HG03469 (cell line): ENCODE data around the gene INHBB.
"Not testable (repeated sequence)": the region's sequence is repeated elsewhere in the genome, so short reads cannot be mapped to it uniquely, and the experiment has no call there.

Experiments
- ATAC-seq: cut with Tn5 transposase; IDR thresholded peaks from one replicate; pipeline ENCODE4 v1.9.1; 2021; ENCODE audit warnings: mild to moderate bottlenecking, moderate library complexity, moderate number of reproducible peaks; ENCODE audit not compliant: unreplicated experiment

Gene INHBB

DNA sequence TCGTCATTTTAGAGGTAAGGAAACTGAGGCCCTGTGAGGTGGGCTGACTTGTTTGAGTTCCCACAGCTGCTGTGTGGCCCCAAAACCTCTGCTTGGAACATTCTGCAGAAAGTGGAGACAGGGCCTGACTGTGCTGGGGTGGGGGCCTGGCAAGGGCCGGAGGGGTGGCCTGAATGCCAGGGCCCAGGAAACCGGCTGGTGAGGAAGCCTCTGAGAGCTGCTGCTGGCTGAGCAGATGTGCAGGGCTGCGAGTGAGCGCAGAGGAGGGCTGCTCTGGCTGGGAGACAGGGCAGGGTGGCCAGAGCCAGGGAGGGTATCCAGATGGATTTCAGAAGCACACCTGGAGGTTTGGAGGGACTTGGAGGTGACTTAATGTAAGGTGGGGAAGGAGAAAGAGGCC, 29.9 kb upstream of the INHBB start:
- ATAC-seq = no peak

DNA sequence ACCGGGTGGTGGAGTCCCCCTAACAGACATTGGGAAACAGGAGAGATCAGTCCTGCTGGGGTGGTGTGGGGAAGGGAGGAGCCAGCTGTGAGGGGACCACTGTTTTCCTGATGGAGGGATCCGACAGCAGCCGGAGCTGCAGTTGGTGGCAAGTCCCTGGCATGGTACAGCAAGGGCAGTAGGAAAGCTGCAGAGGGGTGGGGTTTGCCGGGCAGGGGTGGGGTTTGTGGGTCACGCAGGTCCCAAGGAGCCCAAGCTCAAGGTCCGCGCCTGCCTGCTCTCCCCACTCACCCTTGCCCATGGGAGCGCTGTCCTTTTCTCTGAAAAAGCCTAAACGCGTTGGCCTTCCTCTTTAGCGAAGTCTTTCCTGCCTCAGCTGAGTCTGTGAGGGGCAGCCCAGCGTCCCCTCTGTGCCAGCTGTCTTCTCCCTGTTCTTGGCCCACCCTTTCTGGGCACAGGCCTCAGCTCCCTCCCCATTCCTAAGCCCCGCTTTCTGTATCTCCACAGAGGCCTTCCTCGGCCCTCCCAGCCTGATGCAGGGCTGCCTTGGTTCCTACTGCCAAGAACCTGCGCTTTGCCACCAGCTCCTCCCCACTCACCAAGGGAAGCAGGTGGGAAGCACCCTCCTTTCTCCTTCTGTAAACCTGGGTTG, 29.3 kb upstream of the INHBB start:
- no peak for ATAC-seq

DNA sequence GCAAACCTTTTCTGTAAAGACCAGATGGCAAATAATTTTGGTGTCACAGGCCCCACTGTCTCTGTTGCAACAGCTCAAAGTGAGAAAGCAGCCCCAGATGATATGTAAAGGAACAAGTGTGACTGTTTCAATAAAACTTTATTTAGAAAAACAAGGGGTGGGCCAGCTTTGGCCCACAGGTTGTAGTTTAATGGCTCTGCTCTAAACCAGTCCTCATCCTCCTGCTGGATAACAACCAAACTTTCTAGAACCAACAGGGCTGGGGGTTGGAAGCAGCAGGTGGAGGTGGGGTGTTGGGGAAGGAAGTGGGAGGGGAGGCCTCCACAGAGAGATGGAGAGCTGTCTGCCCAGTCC, 28.8 kb upstream of the INHBB start:
- no peak for ATAC-seq

DNA sequence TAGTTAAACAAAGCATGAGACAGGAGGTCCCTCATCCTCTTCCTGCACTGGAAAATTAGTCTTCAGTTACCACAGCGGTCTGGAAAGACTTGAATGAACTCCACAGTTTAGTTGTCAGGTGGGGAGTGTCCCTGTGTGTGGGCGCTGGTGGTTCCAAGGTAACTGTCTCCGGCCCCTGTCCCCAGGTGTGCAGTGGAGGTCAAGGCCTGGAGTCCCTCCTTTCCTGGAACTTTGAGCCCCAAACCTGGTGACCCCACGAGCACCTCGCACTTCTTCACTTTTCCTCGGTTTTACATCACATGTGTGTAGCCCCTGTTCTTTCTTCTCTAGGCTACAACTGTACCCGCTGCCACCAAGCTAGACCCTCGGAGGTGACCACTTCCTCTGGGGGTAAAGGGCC, 28.0 kb upstream of the INHBB start:
- ATAC-seq = no peak

DNA sequence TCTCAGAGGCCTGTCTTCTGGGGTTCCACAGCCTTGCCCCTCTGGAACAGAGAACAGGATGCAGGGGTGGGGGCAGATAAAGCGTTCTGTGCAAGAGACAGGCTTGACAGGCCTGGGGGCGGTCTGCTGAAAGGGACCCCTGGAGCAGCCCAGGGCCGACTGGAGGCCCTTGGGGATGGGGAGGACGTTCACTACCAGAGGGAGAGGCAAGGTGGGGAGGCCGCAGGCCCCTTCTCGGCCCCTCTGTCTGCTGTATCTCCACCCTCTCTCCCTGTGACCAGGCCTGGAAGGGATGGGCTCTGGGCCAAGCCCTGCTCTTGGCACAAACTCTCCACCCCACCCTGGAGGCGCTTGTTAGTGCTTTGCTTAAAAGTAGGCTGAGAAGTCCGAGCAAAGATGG, 27.3 kb upstream of the INHBB start:
- ATAC-seq = no peak

DNA sequence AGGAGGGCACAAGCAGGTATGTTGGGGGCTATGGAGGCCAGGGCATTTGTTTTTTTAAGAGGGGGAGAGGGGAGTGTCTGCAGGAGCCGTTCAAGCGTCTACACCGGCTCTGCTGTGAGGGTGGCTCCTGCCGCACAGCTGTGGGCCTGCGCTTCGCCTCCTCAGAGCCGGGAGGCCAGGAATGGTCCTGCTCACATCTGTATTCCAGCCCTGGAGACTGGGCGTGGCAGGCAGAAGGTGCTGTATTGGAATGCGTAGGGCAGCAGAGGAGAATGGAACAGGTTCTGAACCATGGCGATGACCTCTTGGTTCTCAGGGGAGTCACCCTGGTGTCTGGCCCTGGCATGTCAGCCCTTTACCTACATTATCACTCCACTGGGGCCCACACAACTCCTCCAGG, 26.8 kb upstream of the INHBB start:
- no peak for ATAC-seq

DNA sequence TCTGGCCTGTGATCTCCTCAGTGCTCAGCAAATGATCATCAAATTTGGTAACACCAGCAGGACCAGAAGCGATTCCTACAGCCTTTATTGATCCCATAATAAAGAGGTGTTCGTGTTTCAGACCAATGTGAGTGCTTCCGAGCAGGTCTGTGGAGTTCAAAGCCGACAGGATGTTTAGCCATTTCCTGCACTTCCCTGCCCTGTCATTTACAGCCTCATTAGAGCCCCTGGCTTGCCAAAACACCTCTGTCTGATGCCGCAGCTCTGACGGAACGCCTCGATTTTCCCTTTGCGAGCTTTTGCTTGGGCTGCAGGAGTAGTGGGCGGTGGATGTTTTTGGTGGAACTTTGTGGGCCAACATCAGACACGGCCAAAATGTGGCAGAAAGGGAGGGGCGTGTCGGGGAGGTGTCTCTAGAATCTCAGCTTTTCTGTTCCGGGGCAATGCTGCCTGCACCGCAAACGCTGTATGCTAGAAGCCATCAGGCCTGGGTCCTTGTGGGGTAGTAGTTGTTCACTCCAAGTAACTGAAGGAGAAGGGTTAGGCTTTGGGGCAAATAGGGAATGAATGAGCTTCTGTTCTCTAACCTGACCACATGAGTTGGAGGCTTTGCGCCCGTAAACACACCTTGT, 26.1 kb upstream of the INHBB start:
- no peak for ATAC-seq

DNA sequence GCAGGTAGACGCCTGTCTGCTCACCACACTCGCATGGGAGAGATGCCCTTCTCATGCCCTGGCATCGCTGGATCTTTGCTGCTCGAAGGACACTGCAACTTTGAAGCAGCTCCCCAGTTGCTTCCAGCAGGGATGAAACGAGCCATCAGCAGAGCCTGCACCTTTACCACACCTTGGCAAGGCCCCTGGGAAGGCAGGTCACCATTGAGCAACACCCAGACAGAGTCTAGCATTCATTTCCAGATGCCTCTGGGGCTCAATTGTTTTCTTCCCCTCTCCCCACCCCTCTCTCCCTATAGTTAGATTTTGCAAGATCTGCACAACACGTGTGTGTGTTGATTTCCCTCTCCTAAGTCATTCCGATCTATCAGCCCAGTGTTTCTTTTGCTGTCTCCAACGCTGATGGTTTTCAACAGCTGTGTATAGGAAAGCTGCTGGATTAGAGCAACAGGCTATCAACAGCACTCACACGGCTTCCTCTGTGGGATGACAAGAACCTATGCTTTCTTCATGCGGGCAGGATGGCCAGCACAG, 25.6 kb upstream of the INHBB start:
- no peak for ATAC-seq

DNA sequence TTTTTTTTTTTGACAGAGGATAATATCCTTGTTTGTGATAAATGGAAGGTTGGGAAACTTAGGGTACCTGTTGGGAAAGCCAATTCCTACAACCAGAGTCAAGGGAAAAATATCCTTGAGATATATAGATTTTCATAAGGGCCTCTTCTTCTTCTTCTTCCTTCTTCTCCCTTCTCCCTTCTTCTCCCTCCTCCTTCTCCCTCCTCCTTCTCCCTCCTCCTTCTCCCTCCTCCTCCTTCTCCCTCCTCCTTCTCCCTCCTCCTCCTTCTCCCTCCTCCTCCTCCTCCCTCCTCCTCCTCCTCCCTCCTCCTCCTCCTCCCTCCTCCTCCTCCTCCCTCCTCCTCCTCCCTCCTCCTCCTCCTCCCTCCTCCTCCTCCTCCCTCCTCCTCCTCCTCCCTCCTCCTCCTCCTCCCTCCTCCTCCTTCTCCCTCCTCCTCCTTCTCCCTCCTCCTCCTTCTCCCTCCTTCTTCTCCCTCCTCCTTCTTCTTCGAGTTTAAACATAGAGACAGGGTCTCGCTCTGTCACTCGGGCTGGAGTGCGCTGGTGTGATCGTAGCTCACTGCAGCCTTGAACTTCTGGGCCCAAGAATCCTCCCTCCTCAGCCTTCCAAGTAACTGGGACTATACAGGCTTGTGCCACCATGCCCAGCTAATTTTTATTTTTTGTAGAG, 24.9 kb upstream of the INHBB start:
- ATAC-seq = not testable (repeated sequence)

DNA sequence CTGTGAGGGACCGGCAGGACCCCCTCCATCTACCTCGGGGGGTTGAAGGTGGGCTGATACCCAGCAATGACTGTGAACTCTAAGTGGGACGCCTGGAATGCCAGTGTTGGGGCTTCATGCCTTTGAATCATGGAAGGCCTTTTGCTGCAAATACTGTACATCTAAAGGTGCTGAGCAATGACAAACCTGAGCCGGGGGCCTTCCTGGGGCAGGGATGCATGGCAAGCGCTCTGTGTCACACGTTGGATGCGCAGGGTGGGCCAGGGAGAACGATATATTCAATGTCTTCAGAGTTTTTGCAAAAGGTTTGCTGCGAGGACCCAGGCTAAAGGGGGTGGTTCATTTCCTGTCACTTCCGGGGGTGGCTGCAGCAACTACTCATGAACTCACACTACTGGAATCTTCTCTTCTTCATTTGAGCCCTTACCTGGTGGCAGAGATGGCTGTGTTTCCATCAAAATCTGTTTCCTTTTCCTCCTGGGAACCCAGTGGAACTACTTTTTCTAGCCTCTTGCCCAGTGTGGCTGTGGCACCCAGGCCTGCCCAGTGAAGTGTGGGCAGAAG, 24.1 kb upstream of the INHBB start:
- ATAC-seq = no peak

DNA sequence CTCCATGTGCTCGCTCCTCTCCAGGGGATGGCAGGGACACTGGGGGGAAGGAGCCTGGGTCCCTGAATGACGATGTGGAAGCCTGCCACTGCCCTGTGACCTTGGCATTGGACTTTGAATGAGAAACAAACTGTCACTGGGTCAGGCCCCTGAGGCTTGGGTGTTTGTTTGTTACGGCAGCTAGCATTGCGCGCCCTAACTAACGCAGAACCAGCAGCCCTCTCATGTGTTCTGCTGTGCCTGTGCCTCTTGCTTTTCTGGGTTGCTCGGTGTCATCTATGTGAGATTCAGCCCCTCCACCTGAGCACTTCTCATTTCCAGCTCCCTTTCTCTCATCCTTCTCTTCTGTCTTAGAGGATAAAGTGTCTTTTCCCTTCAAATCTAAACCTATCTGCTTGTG, 23.6 kb upstream of the INHBB start:
- no peak for ATAC-seq

DNA sequence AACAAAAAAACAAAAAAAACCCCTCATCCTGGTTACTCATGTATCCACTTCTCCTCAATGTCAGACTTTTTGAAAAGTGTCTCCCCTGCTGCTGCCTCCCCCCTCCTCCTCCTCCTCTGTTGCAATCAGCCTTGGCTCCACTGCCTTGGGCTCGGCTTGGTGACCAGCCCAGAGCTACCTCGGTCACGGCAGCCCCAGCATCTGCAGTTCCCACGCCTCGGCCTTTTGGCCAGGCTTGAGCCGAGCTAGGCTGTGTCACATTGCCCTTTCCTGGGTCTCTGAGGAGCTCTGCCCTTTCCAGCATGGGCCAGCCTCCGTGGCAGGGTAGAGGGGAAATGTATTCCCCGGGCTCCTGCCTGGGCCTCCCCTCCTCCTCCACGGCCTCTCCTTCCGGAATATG, 22.7 kb upstream of the INHBB start:
- ATAC-seq = no peak

DNA sequence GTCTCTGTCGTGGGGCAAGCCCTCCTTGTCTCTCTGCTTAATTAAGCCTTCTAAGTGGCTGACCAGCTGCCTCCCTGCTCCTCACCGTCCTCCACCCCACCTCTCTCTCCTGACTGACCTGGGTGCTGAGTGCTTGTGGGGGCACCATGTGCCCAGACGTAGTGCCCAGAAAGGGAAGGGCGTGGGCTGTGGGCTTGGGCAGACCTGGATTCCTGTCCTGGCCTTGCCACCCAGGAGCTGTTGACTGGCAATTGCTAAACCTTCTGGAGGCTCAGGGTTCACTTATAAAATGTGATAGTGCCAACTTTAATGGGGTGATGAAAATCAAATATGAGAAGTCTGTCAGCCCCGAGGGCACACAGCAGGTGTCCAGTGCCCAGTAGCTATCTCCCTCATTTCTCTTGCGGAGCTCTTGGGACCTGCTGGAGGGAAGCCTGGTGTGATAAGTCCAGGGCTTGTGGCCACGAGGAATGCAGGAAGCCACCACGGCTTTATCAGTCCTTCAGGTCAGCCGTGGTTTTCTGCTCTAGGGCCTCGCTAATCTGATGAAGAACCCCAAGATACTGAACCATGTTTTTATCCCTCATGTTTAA, 22.0 kb upstream of the INHBB start:
- ATAC-seq = no peak

DNA sequence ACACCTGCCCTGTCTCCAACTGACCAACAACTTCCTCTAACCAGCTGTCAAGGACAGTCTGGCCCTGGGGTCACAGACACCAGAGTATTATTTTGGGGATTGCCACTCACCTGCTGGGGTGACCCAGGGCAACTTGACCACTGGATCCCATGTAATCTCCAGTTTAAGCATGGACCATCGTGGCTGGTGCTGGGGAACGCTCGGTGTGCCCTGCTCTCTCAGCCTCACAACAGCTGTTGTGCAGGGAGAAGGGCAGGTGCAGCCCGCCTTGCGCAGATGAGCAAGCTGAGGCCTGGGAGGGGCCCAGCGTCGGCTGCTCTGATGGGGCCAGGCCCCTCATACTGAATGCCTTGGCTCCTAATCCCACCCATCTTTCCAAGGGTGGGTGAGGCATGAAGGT, 21.0 kb upstream of the INHBB start:
- ATAC-seq = no peak

DNA sequence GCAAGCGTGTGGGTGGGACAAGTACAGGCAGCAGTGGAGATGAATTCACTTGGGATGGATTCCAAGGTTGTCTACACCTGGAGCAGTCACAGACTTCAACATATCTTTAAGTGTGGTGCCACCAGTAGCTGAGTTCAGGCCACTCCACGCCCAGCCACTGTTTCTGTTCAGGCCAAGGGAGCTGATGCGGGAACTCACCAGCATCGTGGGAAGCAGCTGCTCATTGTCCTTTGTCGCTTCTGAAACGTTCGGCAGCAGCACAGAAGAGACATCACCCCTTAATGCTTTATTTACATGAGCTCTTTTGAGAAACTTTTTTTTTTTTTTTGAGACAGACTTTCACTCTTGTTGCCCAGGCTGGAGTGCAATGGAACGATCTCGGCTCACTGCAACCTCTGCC, 19.9 kb upstream of the INHBB start:
- no peak for ATAC-seq

DNA sequence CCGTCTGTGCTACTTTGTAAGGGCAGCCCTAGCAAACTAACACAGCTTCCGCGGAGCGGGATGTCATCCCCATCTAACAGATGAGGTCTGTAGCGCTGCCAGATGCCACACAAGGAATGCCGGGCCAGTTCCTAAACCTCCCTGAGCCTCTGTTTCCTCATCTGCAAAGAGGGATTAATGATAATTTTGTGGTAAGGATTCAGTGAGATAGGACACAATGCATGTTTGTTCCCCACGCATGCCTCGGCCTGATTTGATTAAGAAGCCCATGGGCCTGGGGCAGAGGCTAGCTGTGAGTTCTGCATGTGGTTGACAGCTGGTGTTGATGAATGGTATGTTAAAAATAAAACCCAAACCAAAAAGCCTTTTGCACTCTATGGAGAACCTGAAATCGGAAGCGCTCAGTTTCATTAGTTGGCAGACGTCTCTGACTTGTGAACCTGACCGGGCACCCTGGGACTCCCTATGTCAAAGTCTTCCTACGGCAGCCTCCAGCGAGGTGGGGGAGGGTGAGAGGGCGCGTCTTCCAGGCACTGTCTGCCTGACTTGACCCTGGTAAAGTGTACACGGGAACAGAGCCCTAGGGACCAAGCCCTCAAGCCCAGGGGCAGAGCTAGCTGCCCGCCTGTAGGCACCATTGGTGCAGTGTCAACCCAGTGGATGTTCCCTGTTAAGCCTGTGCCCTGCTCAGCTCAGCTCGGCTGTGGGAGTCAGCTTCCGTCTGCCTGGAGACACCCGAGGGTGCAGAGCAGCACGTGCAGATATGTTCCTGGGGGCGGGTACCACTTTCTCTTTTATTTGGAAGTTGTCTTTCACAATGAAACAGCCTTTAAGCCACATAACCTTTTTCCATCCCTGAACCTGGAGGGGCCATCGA, 14.8 kb upstream of the INHBB start:
- no peak for ATAC-seq

DNA sequence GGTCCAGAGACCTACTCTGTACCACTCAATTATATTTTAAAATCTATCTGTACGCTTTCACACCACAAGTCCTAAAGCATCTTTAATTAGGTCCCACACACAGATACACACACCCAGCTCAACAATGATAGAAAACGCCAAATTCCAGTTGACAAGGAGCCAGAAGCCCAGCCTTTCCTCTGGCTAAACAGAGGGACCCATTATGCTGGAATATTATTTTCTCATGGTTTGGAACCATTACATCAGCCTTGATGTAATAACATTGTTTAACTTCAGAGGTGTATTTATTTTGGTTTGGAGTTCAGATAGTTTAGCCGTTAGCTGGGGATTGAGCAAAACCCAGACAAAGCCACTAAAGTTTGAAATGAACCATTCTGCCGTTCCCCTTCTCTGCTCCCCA, 14.0 kb upstream of the INHBB start:
- no peak for ATAC-seq

DNA sequence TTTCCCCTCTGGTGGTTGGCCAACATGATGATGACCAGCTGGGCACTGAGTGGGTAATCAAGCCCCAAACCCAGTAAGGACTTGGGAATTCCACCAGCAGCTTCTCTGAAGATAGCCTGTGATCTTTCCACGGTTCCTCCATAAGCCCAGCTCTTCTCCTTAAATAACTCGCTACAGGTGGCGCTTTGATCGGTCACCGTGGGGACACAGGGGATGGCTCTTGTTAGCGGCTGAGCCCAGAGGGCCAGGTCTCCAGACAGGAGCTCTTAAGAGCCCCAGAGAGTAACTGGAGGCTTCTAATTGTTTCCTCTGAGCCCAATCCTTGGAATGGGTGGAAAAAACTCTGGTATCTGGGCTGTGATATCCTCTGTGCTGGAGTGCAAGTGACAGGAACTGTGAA, 13.6 kb upstream of the INHBB start:
- no peak for ATAC-seq

DNA sequence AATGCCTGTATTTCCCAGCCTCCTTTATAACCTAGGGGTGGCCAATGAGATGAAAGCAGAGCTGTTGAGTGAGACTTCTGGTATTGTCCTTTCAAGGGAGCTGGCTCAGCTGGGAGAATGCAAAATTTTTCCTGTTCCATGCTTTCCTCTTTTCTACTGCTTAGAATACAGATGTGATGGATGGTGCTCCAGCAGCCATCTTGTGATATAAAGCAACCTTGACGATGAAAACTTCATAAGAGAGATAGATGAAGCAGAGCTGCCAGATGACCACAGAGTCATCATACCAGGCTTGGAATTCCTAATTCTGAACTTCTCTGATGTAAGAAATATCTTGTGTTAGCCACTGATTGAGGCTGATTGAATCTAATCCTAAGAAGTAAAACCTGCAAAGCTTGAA, 11.9 kb upstream of the INHBB start:
- no peak for ATAC-seq

DNA sequence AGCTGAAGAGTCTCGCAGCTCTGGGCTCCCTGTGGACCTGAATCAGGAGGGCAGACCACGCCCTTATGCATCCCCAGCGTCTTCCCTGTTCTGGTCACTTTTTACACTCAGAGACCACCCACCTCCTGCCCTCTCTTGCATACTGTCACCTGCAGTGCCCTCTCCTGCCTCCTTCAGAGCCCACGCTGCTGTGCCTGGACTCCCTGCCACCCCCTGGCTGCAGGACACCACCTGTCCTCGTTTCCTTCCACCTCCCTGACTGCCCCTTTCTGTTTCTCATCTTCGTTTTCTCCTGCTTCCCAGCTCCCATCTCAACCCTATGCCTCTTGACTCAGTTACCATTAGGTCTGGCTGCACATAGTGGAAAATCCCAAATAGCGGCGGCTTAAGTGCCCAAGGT, 9.2 kb upstream of the INHBB start:
- no peak for ATAC-seq

DNA sequence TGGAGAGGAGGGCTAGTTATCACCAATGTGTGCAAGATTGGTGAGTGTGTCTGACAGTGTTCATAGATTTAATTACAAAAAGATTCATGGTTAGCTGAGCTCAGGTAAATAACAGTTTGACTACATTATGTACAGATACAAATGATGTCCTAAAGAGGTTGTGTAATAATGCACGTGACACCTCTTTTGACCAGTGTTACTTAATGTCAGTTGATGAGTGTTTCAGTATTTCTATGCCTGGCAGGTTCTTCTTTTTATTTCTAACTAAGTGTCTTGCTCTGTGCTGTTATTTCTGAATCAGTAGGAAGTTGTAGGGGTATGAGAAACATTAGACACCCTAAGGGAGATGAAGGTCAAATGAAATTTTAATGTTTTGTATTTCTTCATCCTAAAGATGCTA, 7.9 kb upstream of the INHBB start:
- ATAC-seq = no peak
